ENCODE results near the gene PNKP.

DNA sequence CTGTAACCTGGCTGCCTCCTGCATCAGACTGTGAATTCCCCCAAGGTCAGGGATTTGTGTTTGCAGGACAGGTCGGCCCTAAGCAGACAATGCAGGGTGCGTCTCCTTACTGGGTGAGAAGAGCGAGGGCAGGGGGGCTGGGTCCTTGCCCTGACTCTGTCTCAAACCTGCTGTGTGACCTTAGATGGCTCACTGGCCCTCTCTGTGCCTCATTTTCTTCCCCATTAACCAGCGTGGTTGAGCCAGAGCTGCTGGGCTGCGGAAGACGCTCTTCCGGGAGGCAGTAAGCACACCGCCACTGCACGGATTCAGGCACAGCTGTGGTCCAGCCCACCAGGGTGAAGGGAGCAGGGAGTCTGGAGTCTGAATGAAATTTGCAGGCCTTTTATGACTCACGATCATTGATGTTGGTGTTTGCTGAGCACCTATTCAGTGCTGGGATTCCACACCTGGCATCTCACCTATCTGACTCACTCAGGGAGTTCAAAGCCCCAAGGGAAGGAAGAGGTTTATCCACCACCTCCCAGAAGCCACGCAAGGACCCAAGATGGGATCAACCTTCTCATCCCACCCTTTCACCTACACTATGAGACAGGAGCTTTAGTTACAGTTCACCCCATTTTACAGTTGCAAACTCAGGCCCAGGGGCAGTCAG, 7.3 kb upstream of the PNKP start:
- TF ChIP-seq, protein P1, sequence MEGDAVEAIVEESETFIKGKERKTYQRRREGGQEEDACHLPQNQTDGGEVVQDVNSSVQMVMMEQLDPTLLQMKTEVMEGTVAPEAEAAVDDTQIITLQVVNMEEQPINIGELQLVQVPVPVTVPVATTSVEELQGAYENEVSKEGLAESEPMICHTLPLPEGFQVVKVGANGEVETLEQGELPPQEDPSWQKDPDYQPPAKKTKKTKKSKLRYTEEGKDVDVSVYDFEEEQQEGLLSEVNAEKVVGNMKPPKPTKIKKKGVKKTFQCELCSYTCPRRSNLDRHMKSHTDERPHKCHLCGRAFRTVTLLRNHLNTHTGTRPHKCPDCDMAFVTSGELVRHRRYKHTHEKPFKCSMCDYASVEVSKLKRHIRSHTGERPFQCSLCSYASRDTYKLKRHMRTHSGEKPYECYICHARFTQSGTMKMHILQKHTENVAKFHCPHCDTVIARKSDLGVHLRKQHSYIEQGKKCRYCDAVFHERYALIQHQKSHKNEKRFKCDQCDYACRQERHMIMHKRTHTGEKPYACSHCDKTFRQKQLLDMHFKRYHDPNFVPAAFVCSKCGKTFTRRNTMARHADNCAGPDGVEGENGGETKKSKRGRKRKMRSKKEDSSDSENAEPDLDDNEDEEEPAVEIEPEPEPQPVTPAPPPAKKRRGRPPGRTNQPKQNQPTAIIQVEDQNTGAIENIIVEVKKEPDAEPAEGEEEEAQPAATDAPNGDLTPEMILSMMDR (conservative IDR thresholded peaks at IDR 0.05; ENCODE audit: low read length): no peak
- no peak for TF ChIP-seq EZH2phosphoT487 (IDR thresholded peaks at IDR 0.05; ENCODE audit: borderline replicate concordance)
